Vagina (tissue), 2 donors: ENCODE data around the gene PASD1.

ENCODE experiments used
- CTCF ChIP-seq, 3 experiments: fragments of 450-650 bp in 2 of 3; fragments of 200-600 bp in 1 of 3; sonication (generic) in 1 of 3; IDR thresholded peaks; one replicate each; pipeline ENCODE4 v1.5.1; 2017 to 2019; ENCODE audit warnings: antibody characterized with exemption in 3 of 3, mild to moderate bottlenecking in 2 of 3, moderate library complexity in 2 of 3
- POLR2AphosphoS5 ChIP-seq, 2 donors: sonication (generic); formaldehyde crosslinking; IDR thresholded peaks; one replicate each; pipeline ENCODE4 v1.9.0; 2017; ENCODE audit warnings: antibody characterized with exemption in 2 of 2, mild to moderate bottlenecking in 2 of 2, low read depth in 1 of 2; ENCODE audit not compliant: insufficient read depth in 1 of 2

- TF ChIP-seq CTCF (IDR thresholded peaks at IDR 0.05) (no peak), POLR2AphosphoS5 (IDR thresholded peaks at IDR 0.05; ENCODE audit: insufficient read depth in 1 of 2, low read depth in 1 of 2) (no peak)
These were observed 112.7 kb downstream of the PASD1 start for GRCh38 chrX:151676196-151676595.
